ENCODE measurements around the gene SLC25A13.
"Not testable (repeated sequence)": the region's sequence is repeated elsewhere in the genome, so short reads cannot be mapped to it uniquely, and the experiment has no call there.

Gene SLC25A13

GRCh38 chr7:96154506-96154905 lies 167.4 kb downstream of the SLC25A13 start:
- not testable (repeated sequence) for DNase-seq (ENCODE audit: low read depth)

GRCh38 chr7:96152706-96153105 lies 169.2 kb downstream of the SLC25A13 start:
- no peak for DNase-seq (ENCODE audit: low read depth)

GRCh38 chr7:96151889-96152288 lies 170.0 kb downstream of the SLC25A13 start:
- DNase-seq (ENCODE audit: low read depth): no peak

- no peak for DNase-seq (ENCODE audit: low read depth)
These were observed 177.7 kb downstream of the SLC25A13 start for GRCh38 chr7:96144260-96144526.

- no peak for DNase-seq (ENCODE audit: low read depth)
These were observed 178.2 kb downstream of the SLC25A13 start for GRCh38 chr7:96143495-96144259.

GRCh38 chr7:96136600-96137239 lies 185.2 kb downstream of the SLC25A13 start:
- no peak for DNase-seq (ENCODE audit: low read depth)

- DNase-seq (ENCODE audit: low read depth): no peak
These were observed 186.7 kb downstream of the SLC25A13 start for GRCh38 chr7:96135241-96135640.

- no peak for DNase-seq (ENCODE audit: low read depth)
These were observed 190.4 kb downstream of the SLC25A13 start for GRCh38 chr7:96131525-96131924.

- DNase-seq (ENCODE audit: low read depth): no peak
These were observed 194.2 kb downstream of the SLC25A13 start for GRCh38 chr7:96127746-96128145.

- no peak for DNase-seq (ENCODE audit: low read depth)
These were observed 195.5 kb downstream of the SLC25A13 start for GRCh38 chr7:96126382-96126781.

GRCh38 chr7:96122746-96123145 lies 199.2 kb downstream of the SLC25A13 start:
- DNase-seq (ENCODE audit: low read depth): no peak

GRCh38 chr7:96121752-96122151 lies 200.1 kb downstream of the SLC25A13 start:
- DNase-seq (ENCODE audit: low read depth): no peak

GRCh38 chr7:96120445-96121225 lies 201.3 kb downstream of the SLC25A13 start:
- no peak for DNase-seq (ENCODE audit: low read depth)

GRCh38 chr7:96118449-96119001 lies 203.4 kb downstream of the SLC25A13 start:
- no peak for DNase-seq (ENCODE audit: low read depth)

GRCh38 chr7:96116173-96116572 lies 205.7 kb downstream of the SLC25A13 start:
- no peak for DNase-seq (ENCODE audit: low read depth)

- no peak for DNase-seq (ENCODE audit: low read depth)
These were observed 207.7 kb downstream of the SLC25A13 start for GRCh38 chr7:96114190-96114589.

- no peak for DNase-seq (ENCODE audit: low read depth)
These were observed 210.5 kb downstream of the SLC25A13 start for GRCh38 chr7:96111405-96111804.

- DNase-seq (ENCODE audit: low read depth): no peak
These were observed 216.9 kb downstream of the SLC25A13 start for GRCh38 chr7:96104984-96105383.

- no peak for DNase-seq (ENCODE audit: low read depth)
These were observed 219.6 kb downstream of the SLC25A13 start for GRCh38 chr7:96102096-96102811.

GRCh38 chr7:96100737-96101136 lies 221.2 kb downstream of the SLC25A13 start:
- no peak for DNase-seq (ENCODE audit: low read depth)

GRCh38 chr7:96097835-96098234 lies 224.1 kb downstream of the SLC25A13 start:
- DNase-seq (ENCODE audit: low read depth): no peak

GRCh38 chr7:96093435-96093834 lies 228.5 kb downstream of the SLC25A13 start:
- DNase-seq (ENCODE audit: low read depth): no peak
